LNCaP clone FGC (cell line): ENCODE data around the gene ZNF462.

ENCODE experiments used
- DNase-seq: peaks from one replicate; pipeline ENCODE4 v3.0.0-alpha.2; 2011; ENCODE audit warnings: low read depth
- H3K4me3 ChIP-seq: 2 replicates; pipeline ENCODE4 v1.5.1; 2011; ENCODE audit warnings: mild to moderate bottlenecking, low read depth, low read length, control low read depth
- TF ChIP-seq, protein P1 (sequence below): IDR thresholded peaks from 2 replicates; pipeline ENCODE4 v1.5.1; 2012; ENCODE audit warnings: mild to moderate bottlenecking; ENCODE audit not compliant: control insufficient read depth, insufficient read depth; ENCODE audit errors: extremely low read depth

ZNF462 gene

GRCh38 chr9:106913276-106913675 is 50.3 kb downstream of the ZNF462 start:
- TF ChIP-seq, protein P1, sequence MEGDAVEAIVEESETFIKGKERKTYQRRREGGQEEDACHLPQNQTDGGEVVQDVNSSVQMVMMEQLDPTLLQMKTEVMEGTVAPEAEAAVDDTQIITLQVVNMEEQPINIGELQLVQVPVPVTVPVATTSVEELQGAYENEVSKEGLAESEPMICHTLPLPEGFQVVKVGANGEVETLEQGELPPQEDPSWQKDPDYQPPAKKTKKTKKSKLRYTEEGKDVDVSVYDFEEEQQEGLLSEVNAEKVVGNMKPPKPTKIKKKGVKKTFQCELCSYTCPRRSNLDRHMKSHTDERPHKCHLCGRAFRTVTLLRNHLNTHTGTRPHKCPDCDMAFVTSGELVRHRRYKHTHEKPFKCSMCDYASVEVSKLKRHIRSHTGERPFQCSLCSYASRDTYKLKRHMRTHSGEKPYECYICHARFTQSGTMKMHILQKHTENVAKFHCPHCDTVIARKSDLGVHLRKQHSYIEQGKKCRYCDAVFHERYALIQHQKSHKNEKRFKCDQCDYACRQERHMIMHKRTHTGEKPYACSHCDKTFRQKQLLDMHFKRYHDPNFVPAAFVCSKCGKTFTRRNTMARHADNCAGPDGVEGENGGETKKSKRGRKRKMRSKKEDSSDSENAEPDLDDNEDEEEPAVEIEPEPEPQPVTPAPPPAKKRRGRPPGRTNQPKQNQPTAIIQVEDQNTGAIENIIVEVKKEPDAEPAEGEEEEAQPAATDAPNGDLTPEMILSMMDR, result no peak
- DNase-seq, result no peak
- no peak overlapping the region for H3K4me3 ChIP-seq

- no peak for DNase-seq
- no peak overlapping the region for H3K4me3 ChIP-seq
- TF ChIP-seq, protein P1, result no peak
Measured at GRCh38 chr9:106915851-106916250, 52.9 kb downstream of the ZNF462 start.

DNA sequence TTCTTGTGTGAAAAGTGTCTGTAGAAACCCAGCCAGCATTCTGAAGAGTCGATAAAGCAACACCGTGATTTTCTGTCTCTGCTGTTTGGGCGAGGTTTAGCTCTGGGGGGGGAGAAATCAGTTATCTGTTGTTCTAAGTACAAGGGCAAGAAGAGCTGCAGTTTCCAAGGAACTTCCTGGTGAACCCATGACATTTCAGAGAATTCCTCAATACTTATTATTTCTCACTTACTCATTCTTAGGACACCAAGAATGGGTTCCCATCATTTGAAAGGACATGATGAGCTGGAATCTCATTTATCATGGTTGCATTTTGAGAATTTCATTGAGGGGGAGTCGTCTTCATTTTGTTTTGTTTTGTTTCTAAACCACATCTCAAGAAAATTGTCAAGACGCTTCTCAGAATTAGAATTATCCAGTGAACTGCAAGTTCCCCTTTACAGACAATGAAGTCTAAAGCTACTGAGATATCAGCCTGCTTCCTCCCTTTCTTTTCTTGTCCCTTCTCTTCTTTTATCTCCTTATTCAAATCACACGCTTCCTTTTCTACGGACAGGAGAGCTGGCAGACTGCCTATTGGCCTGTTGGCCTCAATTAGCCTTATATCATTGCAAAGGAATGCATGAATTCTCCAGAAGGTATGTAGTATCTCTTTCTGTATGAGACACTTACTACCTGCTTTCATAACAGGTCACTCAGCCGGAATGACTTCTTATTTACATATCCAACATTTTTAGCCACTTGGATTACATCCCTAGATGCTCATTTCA is 53.7 kb downstream of the ZNF462 start:
- TF ChIP-seq, protein P1, result no peak
- DNase-seq, result peak; percentile 69
- H3K4me3 ChIP-seq, result no peak overlapping the region

DNA sequence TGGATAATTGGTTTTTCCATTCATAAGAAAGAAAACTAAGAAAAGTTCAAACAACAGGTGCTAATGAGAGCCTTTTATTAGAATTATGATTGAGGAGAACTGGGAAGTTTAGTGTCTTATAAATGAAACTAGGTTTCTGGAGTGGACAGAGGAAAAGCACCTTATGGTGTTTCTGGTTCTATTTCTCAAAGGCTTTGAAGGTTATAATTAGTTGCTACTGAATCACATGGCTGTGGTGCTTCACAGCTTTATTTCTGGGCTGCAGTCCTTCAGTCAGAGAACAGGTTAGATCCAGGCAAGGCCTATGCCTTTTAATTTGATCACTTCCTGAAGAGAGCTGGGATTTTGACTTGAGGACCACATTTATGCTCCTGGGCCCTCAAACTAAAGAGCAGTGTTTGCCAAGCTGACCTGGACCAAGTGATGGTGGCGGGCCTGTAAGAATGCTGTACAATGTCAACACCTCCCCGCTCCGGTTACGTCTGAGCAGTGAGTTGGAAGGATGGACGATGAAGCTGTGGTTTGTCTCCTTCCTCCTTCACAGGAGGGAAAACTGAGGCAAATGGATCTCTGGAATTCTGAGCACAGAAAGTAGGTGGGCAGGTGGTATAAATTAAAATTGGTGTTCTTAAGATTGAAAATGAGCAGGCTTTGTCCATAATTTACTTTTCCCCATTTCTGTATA is 56.0 kb downstream of the ZNF462 start:
- TF ChIP-seq, protein P1, result no peak
- no peak for DNase-seq
- no peak overlapping the region for H3K4me3 ChIP-seq

DNA sequence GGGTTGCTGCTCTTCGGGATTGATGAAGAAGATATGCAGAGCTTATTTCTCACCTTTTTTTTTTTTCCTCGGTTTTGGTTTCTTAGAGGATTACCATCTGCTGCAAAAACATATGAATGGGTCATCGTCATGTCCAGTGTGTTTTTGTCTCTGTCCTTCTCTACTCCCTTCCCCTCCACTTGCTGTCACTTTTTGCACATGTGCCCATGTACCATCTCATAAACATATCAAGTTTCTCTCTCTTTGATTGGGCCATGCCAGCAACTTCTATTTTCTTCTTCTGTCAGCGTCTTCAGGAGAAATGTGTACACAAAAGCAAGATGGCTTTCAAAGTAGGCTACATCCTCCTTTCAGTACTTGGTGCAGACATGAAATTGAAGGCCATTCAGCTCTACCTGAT is 57.1 kb downstream of the ZNF462 start:
- H3K4me3 ChIP-seq, result no peak overlapping the region
- TF ChIP-seq, protein P1, result no peak
- no peak for DNase-seq

- TF ChIP-seq, protein P1, result no peak
- no peak for DNase-seq
- no peak overlapping the region for H3K4me3 ChIP-seq
Measured at GRCh38 chr9:106920701-106921283, 57.8 kb downstream of the ZNF462 start.
